ENCODE data around the gene AMMECR1. TPM values are rescaled to one million over a fixed set of nuclear protein-coding genes. Genes with fewer than 3 reads are reported as not detected.

The AMMECR1 gene
- total RNA-seq, 1 experiment from 2014 or later, result 15.0 TPM

- BruUV-seq (replicated peaks), result no TSS peak
- DNase-seq (ENCODE audit: low read depth, low spot score) (no peak), ATAC-seq (no peak)
- CTCF ChIA-PET, result no interaction called here
- Histone ChIP-seq H3K4me1 (ENCODE audit: control insufficient read depth, insufficient read depth, low read length) (no peaks in the 10 kb centered on the region), H3K36me3 (ENCODE audit: control insufficient read depth, insufficient read depth, low read length) (no peaks in the 10 kb centered on the region), H3K27ac (ENCODE audit: low read length) (no peak overlapping the region), H3K4me3 (ENCODE audit: low read depth in 2 of 2, low read length in 2 of 2) (no peak overlapping the region), H3K9me3 (ENCODE audit: control insufficient read depth, insufficient read depth, low read depth, low read length) (no peaks in the 10 kb centered on the region), H3K27me3 (ENCODE audit: control insufficient read depth, insufficient read depth, low read length) (no peaks in the 10 kb centered on the region)
- POLR2A ChIA-PET, result no interaction called here
- in situ Hi-C loops (cut with HindIII; ENCODE audit: low pct_unique_long_range_greater_than_20kb, low sequenced_read_pairs), result no loop called here
- no peak for TF ChIP-seq TCF7L2 (IDR thresholded peaks at IDR 0.05; ENCODE audit: low read depth, low read length)
- no peak for TF ChIP-seq SIN3A (IDR thresholded peaks at IDR 0.05; ENCODE audit: borderline replicate concordance, insufficient read depth, low read depth, low read length)
- TF ChIP-seq REST (IDR thresholded peaks at IDR 0.05; ENCODE audit: insufficient read depth in 1 of 2, low read depth in 2 of 2, low read length in 1 of 2), result no peak
- TF ChIP-seq POLR2AphosphoS5 (IDR thresholded peaks at IDR 0.05; ENCODE audit: low read depth, low read length), result no peak
- TF ChIP-seq CTCF (IDR thresholded peaks at IDR 0.05), result no peak
- intact Hi-C loops (cut with micrococcal nuclease; ENCODE audit: unreplicated experiment), result loop anchor here (5.0 kb wide), 1 partner anchor 154 kb away; the partner anchor contains the start of gene AMMECR1
Measured at GRCh38 chrX:110162867-110163266, 155.0 kb downstream of the AMMECR1 start.

GRCh38 chrX:110162131-110162530 is 155.8 kb downstream of the AMMECR1 start:
- BruUV-seq (replicated peaks), result no TSS peak
- ChIA-PET POLR2A (no interaction called here), CTCF (no interaction called here)
- H3K27me3 ChIP-seq (ENCODE audit: control insufficient read depth, insufficient read depth, low read length), result no peaks in the 10 kb centered on the region
- no peak for DNase-seq (ENCODE audit: low read depth, low spot score)
- no peak overlapping the region for H3K4me3 ChIP-seq (ENCODE audit: low read depth in 2 of 2, low read length in 2 of 2)
- in situ Hi-C loops (cut with HindIII; ENCODE audit: low pct_unique_long_range_greater_than_20kb, low sequenced_read_pairs), result no loop called here
- no peaks in the 10 kb centered on the region for H3K4me1 ChIP-seq (ENCODE audit: control insufficient read depth, insufficient read depth, low read length)
- H3K36me3 ChIP-seq (ENCODE audit: control insufficient read depth, insufficient read depth, low read length), result no peaks in the 10 kb centered on the region
- intact Hi-C loops (cut with micrococcal nuclease; ENCODE audit: unreplicated experiment), result loop anchor here (5.0 kb wide), 1 partner anchor 155 kb away; the partner anchor contains the start of gene AMMECR1
- no peak for TF ChIP-seq CTCF (IDR thresholded peaks at IDR 0.05)
- no peak overlapping the region for H3K27ac ChIP-seq (ENCODE audit: low read length)
- H3K9me3 ChIP-seq (ENCODE audit: control insufficient read depth, insufficient read depth, low read depth, low read length), result no peaks in the 10 kb centered on the region
- no peak for ATAC-seq

DNA sequence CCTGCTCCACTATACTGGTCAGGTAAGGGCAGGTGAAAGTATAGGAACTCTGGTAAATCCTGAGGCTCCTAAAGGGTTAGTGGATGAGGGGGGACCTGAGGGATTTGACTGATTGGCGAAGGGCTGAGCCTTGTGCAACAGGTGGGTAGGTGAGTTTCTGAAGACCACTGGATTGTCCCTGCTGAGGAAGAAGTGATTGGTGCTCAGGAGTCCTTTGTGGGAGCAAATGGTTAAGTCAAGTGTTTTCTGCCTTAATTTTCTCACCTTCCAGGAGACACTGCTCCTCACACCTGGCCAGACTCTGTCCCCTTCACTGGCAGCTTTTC is 156.6 kb downstream of the AMMECR1 start:
- Histone ChIP-seq H3K27me3 (ENCODE audit: control insufficient read depth, insufficient read depth, low read length) (no peaks in the 10 kb centered on the region), H3K4me1 (ENCODE audit: control insufficient read depth, insufficient read depth, low read length) (no peaks in the 10 kb centered on the region), H3K4me3 (ENCODE audit: low read depth in 2 of 2, low read length in 2 of 2) (no peak overlapping the region), H3K36me3 (ENCODE audit: control insufficient read depth, insufficient read depth, low read length) (no peaks in the 10 kb centered on the region), H3K27ac (ENCODE audit: low read length) (no peak overlapping the region), H3K9me3 (ENCODE audit: control insufficient read depth, insufficient read depth, low read depth, low read length) (no peaks in the 10 kb centered on the region)
- ATAC-seq (no peak), DNase-seq (ENCODE audit: low read depth, low spot score) (no peak)
- POLR2A ChIA-PET, result no interaction called here
- CTCF ChIA-PET, result no interaction called here
- TF ChIP-seq REST (IDR thresholded peaks at IDR 0.05; ENCODE audit: insufficient read depth in 1 of 2, low read depth in 2 of 2, low read length in 1 of 2) (no peak), SIN3A (IDR thresholded peaks at IDR 0.05; ENCODE audit: borderline replicate concordance, insufficient read depth, low read depth, low read length) (no peak), CTCF (IDR thresholded peaks at IDR 0.05) (no peak), TCF7L2 (IDR thresholded peaks at IDR 0.05; ENCODE audit: low read depth, low read length) (no peak), POLR2AphosphoS5 (IDR thresholded peaks at IDR 0.05; ENCODE audit: low read depth, low read length) (no peak)
- no TSS peak for BruUV-seq (replicated peaks)
- in situ Hi-C loops (cut with HindIII; ENCODE audit: low pct_unique_long_range_greater_than_20kb, low sequenced_read_pairs) (no loop called here), intact Hi-C loops (cut with micrococcal nuclease; ENCODE audit: unreplicated experiment) (loop anchor here (2.0 to 5.0 kb wide), 2 partner anchors 156 to 251 kb away; partner anchors contain the start of gene AMMECR1)

All from Panc1 (cell line).